HG03066 (cell line): Measurements from ENCODE around the gene NDUFA12.

Experiments
- ATAC-seq: cut with Tn5 transposase; IDR thresholded peaks from one replicate; pipeline ENCODE4 v1.9.1; 2021; ENCODE audit warnings: low read depth; ENCODE audit not compliant: unreplicated experiment

The NDUFA12 gene

DNA sequence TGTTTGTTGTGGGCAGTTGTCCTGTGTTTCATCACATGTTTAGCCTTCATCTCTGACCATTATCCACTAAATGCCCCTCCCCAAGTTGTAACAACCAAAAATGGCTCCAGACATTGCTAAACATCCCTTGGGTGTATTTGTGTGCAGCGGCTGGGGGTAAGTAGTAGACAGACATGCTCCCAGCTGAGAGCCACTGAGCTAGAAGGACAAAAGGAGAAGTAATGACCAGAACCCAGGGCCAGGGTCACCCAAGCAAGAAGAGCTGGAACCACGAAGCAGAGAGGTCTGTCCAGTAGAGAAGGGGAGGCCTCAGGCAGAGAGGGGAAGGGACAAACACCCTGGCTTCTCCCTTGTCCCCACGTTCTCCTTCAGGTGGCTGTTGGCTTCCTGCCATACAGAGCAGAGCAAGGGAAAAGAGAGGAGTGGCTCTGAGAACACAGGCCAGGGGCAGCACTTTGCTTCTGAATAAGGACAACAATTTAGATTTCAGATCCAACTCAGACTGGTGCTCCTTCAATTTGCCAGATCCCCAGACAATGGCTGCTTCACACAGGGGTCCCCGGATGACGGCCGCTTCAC lies 55.2 kb downstream of the NDUFA12 start:
- no peak for ATAC-seq

GRCh38 chr12:94942663-94943062 lies 60.8 kb downstream of the NDUFA12 start:
- ATAC-seq: no peak

GRCh38 chr12:94941440-94941862 lies 62.0 kb downstream of the NDUFA12 start:
- ATAC-seq: no peak

- ATAC-seq: no peak
These were observed 62.7 kb downstream of the NDUFA12 start for GRCh38 chr12:94940771-94941170.

DNA sequence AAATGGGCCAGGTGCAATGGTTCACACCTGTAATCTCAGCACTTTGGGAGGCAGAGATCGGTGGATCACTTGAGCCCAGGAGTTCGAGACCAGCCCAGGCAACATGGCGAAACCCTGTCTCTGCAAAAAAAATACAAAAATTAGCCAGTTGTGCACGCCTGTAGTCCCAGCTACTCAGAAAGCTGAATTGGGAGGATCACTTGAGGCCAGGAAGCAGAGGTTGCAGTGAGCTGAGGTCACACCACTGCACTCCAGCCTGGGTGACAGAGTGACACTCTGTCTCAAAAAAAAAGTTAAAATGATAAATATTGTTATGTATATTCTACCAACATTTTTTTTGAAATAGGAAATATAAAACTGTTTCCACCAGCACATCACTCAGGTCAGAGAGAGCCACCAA lies 64.9 kb downstream of the NDUFA12 start:
- ATAC-seq: no peak

- ATAC-seq: no peak
These were observed 72.7 kb downstream of the NDUFA12 start for GRCh38 chr12:94930772-94931171.

GRCh38 chr12:94930216-94930654 lies 73.3 kb downstream of the NDUFA12 start:
- no peak for ATAC-seq

GRCh38 chr12:94929780-94930179 lies 73.7 kb downstream of the NDUFA12 start:
- no peak for ATAC-seq

- ATAC-seq: no peak
These were observed 77.8 kb downstream of the NDUFA12 start for GRCh38 chr12:94925729-94926128.

- no peak for ATAC-seq
These were observed 78.3 kb downstream of the NDUFA12 start for GRCh38 chr12:94925206-94925605.

- no peak for ATAC-seq
These were observed 80.9 kb downstream of the NDUFA12 start for GRCh38 chr12:94922561-94922960.
